HCT116 (cell line): Measurements from ENCODE around the gene TMEM185B. TPM values are rescaled to one million over a fixed set of nuclear protein-coding genes. Genes with fewer than 3 reads are reported as not detected.

Experiments used
- ATAC-seq: fragments of 200-7000 bp; cut with Tn5 transposase; 2 replicates; pipeline ENCODE4 v1.9.1; 2020; ENCODE audit warnings: mild to moderate bottlenecking, moderate library complexity
- BruUV-seq: library from RNA; stranded (reverse); fragments of 400-500 nt; replicated peaks from 2 replicates; lab custom pipeline; 2021; lab: Mats Ljungman, UMichigan
- CTCF ChIA-PET: fragments of 300-600 bp; sonication (Branson Sonifier 250); formaldehyde crosslinking; loops from one replicate; lab custom pipeline; 2021; ENCODE audit warnings: antibody characterized with exemption; lab: Charles Lee
- POLR2A ChIA-PET: fragments of 300-600, 350-600 bp; sonication (Branson Sonifier 250); formaldehyde crosslinking; loops from one replicate; lab custom pipeline; 2021; ENCODE audit warnings: antibody characterized with exemption; lab: Charles Lee
- RAD21 ChIA-PET, 2 experiments: fragments of 300-600 bp; sonication (Branson Sonifier 250); formaldehyde crosslinking; loops; one replicate each; lab custom pipeline; 2023; ENCODE audit warnings: low total read pairs in 2 of 2; ENCODE audit not compliant: uncharacterized antibody in 2 of 2, unreplicated experiment in 2 of 2, low non-redundant PET in 1 of 2; lab: Charles Lee
- DNase-seq: peaks from one replicate; pipeline ENCODE4 v3.0.0-alpha.2; 2010; ENCODE audit warnings: low read depth, low spot score
- H2AFZ ChIP-seq: fragments of 200-600 bp; shearing (Covaris generic), sonication (generic); 2 replicates; pipeline ENCODE4 v1.6.1; 2017; ENCODE audit warnings: low read depth, mixed run types, mixed read lengths, antibody characterized with exemption, low read length; ENCODE audit not compliant: poor library complexity, severe bottlenecking
- H3K27ac ChIP-seq: 2 replicates; pipeline ENCODE4 v1.5.1; 2012; ENCODE audit warnings: low read depth, low read length
- H3K27me3 ChIP-seq: fragments of 200-600 bp; sonication (generic); 2 replicates; pipeline ENCODE4 v1.6.1; 2016; ENCODE audit warnings: mixed run types, low read length, mixed read lengths; ENCODE audit not compliant: insufficient read depth
- H3K36me3 ChIP-seq, 2 experiments: fragments of 200-500 bp in 1 of 2; fragments of 200-600 bp in 1 of 2; sonication (Bioruptor generic) in 1 of 2; sonication (generic) in 1 of 2; 2 replicates each; pipeline versions ENCODE4 v1.5.1 to v1.6.1; 2014 to 2016; ENCODE audit warnings: low read length in 2 of 2, inconsistent platforms in 1 of 2, mixed read lengths in 1 of 2, mixed run types in 1 of 2; ENCODE audit not compliant: insufficient read depth in 2 of 2, control insufficient read depth in 1 of 2
- H3K4me1 ChIP-seq, 2 experiments: fragments of 200-600 bp in 1 of 2; sonication (generic) in 1 of 2; 2 replicates each; pipeline versions ENCODE4 v1.5.1 to v1.6.1; 2012 to 2017; ENCODE audit warnings: low read length in 2 of 2, inconsistent platforms in 1 of 2, mild to moderate bottlenecking in 1 of 2, mixed read lengths in 1 of 2, mixed run types in 1 of 2, moderate library complexity in 1 of 2; ENCODE audit not compliant: insufficient read depth in 2 of 2, control insufficient read depth in 1 of 2
- H3K4me2 ChIP-seq: fragments of 200-600 bp; sonication (generic); 2 replicates; pipeline ENCODE4 v1.6.1; 2017; ENCODE audit warnings: mixed run types, low read length, mixed read lengths
- H3K4me3 ChIP-seq, 2 experiments: fragments of 200-600 bp in 1 of 2; sonication (generic) in 1 of 2; replicated peaks in 1 of 2; 2 replicates each; pipeline ENCODE4 v1.5.1; 2011 to 2016; ENCODE audit warnings: low read length in 2 of 2, control low read depth in 1 of 2, low read depth in 1 of 2, mild to moderate bottlenecking in 1 of 2, mixed read lengths in 1 of 2, mixed run types in 1 of 2
- H3K79me2 ChIP-seq: fragments of 200-600 bp; sonication (generic); 2 replicates; pipeline ENCODE4 v1.6.1; 2017; ENCODE audit warnings: mild to moderate bottlenecking, mixed run types, low read length, moderate library complexity, mixed read lengths; ENCODE audit not compliant: insufficient read depth
- H3K9ac ChIP-seq: fragments of 200-600 bp; sonication (generic); 2 replicates; pipeline ENCODE4 v1.6.1; 2016; ENCODE audit warnings: low read length, mixed read lengths
- H3K9me2 ChIP-seq: fragments of 200-600 bp; sonication (generic), shearing (Covaris generic); 2 replicates; pipeline ENCODE4 v1.6.1; 2017; ENCODE audit warnings: mixed run types, mild to moderate bottlenecking, moderate library complexity; ENCODE audit not compliant: insufficient read depth
- H3K9me3 ChIP-seq, 2 experiments: fragments of 200-500 bp in 1 of 2; fragments of 200-600 bp in 1 of 2; sonication (Bioruptor generic) in 1 of 2; sonication (generic) in 1 of 2; 2 replicates each; pipeline ENCODE4 v1.6.1; 2014 to 2017; ENCODE audit warnings: low read length in 2 of 2, mixed read lengths in 2 of 2, inconsistent platforms in 1 of 2, low read depth in 1 of 2, mild to moderate bottlenecking in 1 of 2, mixed run types in 1 of 2, moderate library complexity in 1 of 2; ENCODE audit not compliant: control insufficient read depth in 1 of 2, insufficient read depth in 1 of 2
- H4K20me1 ChIP-seq: fragments of 200-600 bp; sonication (generic), shearing (Covaris generic); 2 replicates; pipeline ENCODE4 v1.6.1; 2017; ENCODE audit warnings: mixed run types, mild to moderate bottlenecking, moderate library complexity; ENCODE audit not compliant: insufficient read depth
- CEBPB ChIP-seq: IDR thresholded peaks from 2 replicates; pipeline ENCODE4 v1.6.1; 2012; ENCODE audit warnings: low read depth
- ELF1 ChIP-seq: IDR thresholded peaks from 2 replicates; pipeline ENCODE4 v1.6.1; 2012; ENCODE audit warnings: low read depth, borderline replicate concordance
- EZH2 ChIP-seq: fragments of 200-600 bp; sonication (generic); IDR thresholded peaks from 2 replicates; pipeline ENCODE4 v1.6.1; 2017; ENCODE audit warnings: antibody characterized with exemption, mixed run types
- EZH2phosphoT487 ChIP-seq: fragments of 200-600 bp; IDR thresholded peaks from 2 replicates; pipeline ENCODE4 v1.6.1; 2018; ENCODE audit warnings: antibody characterized with exemption, borderline replicate concordance
- FOSL1 ChIP-seq: IDR thresholded peaks from 2 replicates; pipeline ENCODE4 v1.6.1; 2012; ENCODE audit warnings: low read depth
- POLR2AphosphoS5 ChIP-seq: IDR thresholded peaks from 2 replicates; pipeline ENCODE4 v1.6.1; 2011; ENCODE audit warnings: mild to moderate bottlenecking, low read depth, low read length, moderate library complexity
- RAD21 ChIP-seq: IDR thresholded peaks from 2 replicates; pipeline ENCODE4 v1.6.1; 2012; ENCODE audit warnings: low read depth, mild to moderate bottlenecking
- TCF7L2 ChIP-seq: IDR thresholded peaks from 2 replicates; pipeline ENCODE4 v1.7.0; 2011; ENCODE audit warnings: borderline replicate concordance, inconsistent platforms; ENCODE audit not compliant: insufficient read depth, insufficient read length; ENCODE audit errors: extremely low read depth
- YY1 ChIP-seq: IDR thresholded peaks from 2 replicates; pipeline ENCODE4 v1.6.1; 2011; ENCODE audit warnings: low read length, low read depth, moderate library complexity, mild to moderate bottlenecking; ENCODE audit not compliant: insufficient replicate concordance; ENCODE audit errors: extremely low read depth
- ZFX ChIP-seq: fragments of 450-650 bp; IDR thresholded peaks from 2 replicates; pipeline ENCODE4 v1.6.1; 2017
- ZNF274 ChIP-seq: fragments of 200-500 bp; sonication (Bioruptor generic); IDR thresholded peaks from 2 replicates; pipeline ENCODE4 v1.6.1; 2014; ENCODE audit warnings: mild to moderate bottlenecking, low read depth, low read length, inconsistent platforms
- intact Hi-C: fragments of 100-400 bp; cut with micrococcal nuclease; formaldehyde crosslinking; loops from 2 replicates; pipeline ENCODE4 v1.10.0; 2022
- total RNA-seq: library from RNA; stranded (reverse); gene quantifications from one replicate; pipeline ENCODE4 v1.2.1, GENCODE V29; 2021; ENCODE audit not compliant: unreplicated experiment
- TF ChIP-seq, protein P1 (sequence below): IDR thresholded peaks from 2 replicates; pipeline ENCODE4 v1.6.1; 2012; ENCODE audit warnings: low read depth
- TF ChIP-seq, protein P2 (sequence below): IDR thresholded peaks from 2 replicates; pipeline ENCODE4 v1.6.1; 2012
- TF ChIP-seq, protein P3 (sequence below): IDR thresholded peaks from 2 replicates; pipeline ENCODE4 v1.6.1; 2012

The TMEM185B gene
- total RNA-seq, 1 experiment from 2014 or later = 27.1 TPM

DNA sequence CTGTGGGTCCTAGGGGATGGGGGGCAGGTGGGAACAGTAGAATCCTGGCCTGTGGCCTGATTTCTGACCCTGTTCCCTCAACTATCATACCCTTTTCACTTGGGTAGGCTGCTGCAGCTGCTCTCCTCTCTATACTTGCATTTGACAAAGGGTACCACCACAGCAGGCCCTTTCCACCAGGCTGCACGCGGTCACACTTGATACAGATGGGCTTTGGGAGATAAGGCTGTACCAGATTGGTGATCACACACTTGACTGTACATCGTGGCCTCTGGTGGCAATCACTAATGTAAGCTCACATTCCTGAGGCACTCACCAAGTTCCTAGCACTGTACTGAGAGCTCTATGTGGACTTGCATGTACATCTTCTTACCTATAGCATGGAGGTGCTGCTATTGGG is 27.9 kb upstream of the TMEM185B start:
- Histone ChIP-seq H3K27me3 (no peaks in the 10 kb centered on the region), H3K9ac (no peak overlapping the region), H4K20me1 (no peaks in the 10 kb centered on the region), H3K79me2 (peaks cover 26% of the 10 kb centered on the region), H3K36me3 (no peaks in the 10 kb centered on the region), H3K9me2 (no peaks in the 10 kb centered on the region)
- ATAC-seq = no peak
- TF ChIP-seq, protein P1, sequence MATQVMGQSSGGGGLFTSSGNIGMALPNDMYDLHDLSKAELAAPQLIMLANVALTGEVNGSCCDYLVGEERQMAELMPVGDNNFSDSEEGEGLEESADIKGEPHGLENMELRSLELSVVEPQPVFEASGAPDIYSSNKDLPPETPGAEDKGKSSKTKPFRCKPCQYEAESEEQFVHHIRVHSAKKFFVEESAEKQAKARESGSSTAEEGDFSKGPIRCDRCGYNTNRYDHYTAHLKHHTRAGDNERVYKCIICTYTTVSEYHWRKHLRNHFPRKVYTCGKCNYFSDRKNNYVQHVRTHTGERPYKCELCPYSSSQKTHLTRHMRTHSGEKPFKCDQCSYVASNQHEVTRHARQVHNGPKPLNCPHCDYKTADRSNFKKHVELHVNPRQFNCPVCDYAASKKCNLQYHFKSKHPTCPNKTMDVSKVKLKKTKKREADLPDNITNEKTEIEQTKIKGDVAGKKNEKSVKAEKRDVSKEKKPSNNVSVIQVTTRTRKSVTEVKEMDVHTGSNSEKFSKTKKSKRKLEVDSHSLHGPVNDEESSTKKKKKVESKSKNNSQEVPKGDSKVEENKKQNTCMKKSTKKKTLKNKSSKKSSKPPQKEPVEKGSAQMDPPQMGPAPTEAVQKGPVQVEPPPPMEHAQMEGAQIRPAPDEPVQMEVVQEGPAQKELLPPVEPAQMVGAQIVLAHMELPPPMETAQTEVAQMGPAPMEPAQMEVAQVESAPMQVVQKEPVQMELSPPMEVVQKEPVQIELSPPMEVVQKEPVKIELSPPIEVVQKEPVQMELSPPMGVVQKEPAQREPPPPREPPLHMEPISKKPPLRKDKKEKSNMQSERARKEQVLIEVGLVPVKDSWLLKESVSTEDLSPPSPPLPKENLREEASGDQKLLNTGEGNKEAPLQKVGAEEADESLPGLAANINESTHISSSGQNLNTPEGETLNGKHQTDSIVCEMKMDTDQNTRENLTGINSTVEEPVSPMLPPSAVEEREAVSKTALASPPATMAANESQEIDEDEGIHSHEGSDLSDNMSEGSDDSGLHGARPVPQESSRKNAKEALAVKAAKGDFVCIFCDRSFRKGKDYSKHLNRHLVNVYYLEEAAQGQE = no peak
- TF ChIP-seq ZFX (no peak), TCF7L2 (no peak), ZNF274 (no peak), YY1 (no peak), RAD21 (no peak), EZH2phosphoT487 (no peak), POLR2AphosphoS5 (no peak), CEBPB (no peak), EZH2 (no peak), ELF1 (no peak), FOSL1 (no peak)
- TF ChIP-seq, protein P2, sequence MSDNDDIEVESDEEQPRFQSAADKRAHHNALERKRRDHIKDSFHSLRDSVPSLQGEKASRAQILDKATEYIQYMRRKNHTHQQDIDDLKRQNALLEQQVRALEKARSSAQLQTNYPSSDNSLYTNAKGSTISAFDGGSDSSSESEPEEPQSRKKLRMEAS = no peak
- TF ChIP-seq, protein P3, sequence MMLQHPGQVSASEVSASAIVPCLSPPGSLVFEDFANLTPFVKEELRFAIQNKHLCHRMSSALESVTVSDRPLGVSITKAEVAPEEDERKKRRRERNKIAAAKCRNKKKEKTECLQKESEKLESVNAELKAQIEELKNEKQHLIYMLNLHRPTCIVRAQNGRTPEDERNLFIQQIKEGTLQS = no peak
- TF ChIP-seq, all 23 proteins: peak for 0
- Histone ChIP-seq H3K4me1 (peaks cover 12 to 28% of the 10 kb centered on the region in 2 experiments), H3K9me3 (no peaks in the 10 kb centered on the region), H3K4me2 (no peak overlapping the region), H3K27ac (no peak overlapping the region), H3K4me3 (no peak overlapping the region), H2AFZ (no peak overlapping the region)
- DNase-seq = no peak
- ChIA-PET POLR2A (no interaction called here), RAD21 (no interaction called here), CTCF (no interaction called here)
- intact Hi-C loops = loop anchor here (5.0 kb wide), 1 partner anchor 61 kb away; no protein-coding TSS in a partner anchor
- no TSS peak for BruUV-seq
